Hematopoietic multipotent progenitor cell treated with erythropoietin and hydrocortisone succinate and interleukin-3 and kit ligand, for 4 days (in vitro differentiated cells): ENCODE data around the gene OPTN.
A peak's percentile ranks its signal among the peaks of the same experiment; 100 is the strongest.
"Not testable (repeated sequence)": the region's sequence is repeated elsewhere in the genome, so short reads cannot be mapped to it uniquely, and the experiment has no call there.

Experiments used
- DNase-seq: peaks from one replicate; pipeline ENCODE4 v3.0.0-alpha.2; 2015

Gene OPTN

DNA sequence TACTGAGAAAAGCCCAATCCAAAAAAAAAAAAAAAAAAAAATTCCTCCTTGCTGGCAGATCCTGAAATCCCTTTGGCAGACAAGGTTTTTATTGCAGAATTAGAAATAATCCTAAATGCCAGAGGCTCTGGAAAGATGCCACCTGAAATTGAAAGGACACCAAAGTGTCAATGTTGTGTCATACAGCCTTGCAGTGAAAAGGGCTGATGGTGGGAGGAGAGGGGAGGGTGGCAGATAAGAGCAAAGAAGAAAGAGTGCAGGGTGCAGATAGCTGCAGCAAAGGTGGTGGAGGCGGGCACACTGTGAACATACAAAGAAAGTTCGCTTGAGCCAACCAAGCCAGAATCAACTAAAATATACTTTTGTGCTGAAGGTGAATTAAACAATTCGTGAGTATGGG, 8.2 kb upstream of the OPTN start:
- peak; percentile 80 for DNase-seq

DNA sequence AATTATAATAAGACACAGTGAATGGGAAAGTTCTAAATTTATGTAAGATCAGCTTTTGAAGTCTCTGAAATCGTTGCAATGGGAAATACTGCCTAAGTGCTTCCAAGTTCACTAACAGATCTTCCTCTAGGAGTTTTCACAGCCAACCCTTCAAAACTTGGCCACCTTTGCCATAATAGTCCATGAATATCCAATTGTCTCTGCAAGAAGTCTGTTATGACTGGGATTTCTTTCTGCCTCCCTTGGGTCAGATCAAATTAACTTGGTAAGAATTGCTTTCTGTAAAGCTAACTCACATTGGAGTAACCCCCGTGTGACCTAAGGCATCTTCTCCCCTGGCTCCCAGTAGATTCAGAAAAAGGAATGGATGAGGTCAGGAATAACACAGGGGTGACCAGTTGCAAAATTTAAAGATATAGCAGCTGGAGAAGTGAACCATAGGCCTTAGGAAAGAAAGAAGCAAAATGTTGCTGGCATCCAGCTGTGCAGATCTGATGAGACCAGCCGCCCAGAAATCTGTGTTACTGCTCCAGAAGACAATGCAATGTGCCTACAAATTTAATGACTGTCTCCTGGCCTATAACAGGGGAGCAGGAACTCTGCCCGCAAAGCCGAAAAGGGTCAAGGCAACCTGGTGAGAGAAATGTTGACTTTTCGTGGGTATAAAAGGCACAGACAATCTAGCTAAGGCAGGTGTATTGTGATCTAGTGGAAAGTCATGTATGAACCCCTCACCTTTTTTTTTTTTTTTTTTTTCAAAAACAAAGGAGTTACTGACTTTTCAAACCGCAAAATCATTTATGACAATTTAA, 7.5 kb upstream of the OPTN start:
- DNase-seq: no peak

DNA sequence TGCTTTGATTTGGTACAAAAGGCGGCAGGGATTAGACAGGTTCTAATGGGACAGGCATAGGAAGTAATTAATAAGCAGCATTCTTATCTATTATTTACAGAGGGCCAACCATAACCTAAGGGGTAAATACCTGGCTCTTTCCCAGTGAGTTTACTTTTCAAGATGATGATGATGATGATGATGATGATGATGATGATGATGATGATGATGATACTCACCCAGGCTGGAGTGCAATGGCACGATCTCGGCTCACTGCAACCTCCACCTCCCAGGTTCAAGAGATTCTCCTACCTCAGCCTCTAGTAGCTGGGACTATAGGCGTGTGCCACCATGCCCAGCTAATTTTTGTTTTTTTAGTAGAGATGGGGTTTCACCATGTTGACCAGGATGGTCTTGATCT, 5.9 kb upstream of the OPTN start:
- not testable (repeated sequence) for DNase-seq

DNA sequence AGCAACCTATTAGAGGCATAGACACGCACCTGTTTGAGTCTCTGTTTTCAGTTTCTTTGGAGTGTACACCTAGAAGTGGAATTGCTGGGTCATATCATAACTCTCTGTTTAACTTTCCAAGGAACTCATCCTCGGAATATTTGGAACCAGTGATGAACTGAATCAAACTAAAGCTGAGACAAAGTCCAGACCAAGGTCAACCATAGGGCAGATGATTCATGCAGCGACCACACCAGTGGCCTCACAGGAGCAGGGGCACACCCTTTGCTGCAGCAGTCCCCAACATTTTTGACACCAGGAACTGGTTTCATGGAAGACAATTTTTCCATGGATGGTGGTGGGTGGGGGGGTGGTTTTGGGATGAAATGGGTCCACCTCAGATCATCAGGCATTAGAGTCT, 4.9 kb upstream of the OPTN start:
- no peak for DNase-seq

DNA sequence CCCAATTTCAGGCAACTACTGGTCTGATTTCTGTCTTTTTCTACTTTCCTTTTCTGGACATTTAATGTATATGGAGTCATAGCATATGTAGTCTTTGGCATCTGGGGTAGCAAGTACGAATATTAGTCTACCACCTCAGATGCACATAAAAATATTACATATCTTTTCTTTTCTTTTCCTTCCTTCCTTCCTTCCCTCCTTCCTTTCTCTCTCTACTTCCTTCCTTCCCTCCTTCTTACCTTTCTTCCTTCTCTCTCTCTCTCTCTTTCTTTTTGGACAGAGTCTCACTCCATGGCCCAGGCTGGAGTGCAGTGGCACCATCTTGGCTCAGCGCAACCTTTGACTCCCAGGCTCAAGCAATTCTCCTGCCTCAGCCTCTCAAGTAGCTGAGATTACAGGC, 4.0 kb upstream of the OPTN start:
- DNase-seq: no peak

DNA sequence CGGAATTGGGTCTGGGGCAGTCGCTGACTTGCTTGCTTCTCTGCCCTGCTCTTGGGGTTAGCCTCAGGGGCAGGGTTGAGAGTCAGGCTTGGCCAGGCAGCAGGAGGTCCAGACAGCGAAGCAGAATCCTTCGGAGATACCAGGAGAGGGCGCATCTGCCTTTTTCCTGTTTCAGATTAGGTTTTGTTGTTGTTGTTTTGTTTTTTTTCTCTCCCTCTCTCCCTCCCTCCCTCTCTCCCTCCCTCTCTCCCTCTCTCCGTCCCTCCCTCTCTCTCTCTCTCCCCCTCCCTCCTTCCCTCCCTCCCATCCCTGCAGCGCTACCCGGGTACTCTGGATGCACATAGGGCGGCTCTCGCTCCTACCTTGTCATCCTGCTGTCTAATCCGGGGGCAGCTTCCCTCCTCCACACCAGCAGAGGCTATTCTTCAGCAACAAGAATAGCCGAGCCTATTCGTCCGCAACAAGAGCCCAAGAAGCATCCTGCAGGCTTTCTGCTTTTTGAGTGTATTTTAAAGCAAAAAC, 758 bp upstream of the OPTN start:
- peak; percentile 80 for DNase-seq

DNA sequence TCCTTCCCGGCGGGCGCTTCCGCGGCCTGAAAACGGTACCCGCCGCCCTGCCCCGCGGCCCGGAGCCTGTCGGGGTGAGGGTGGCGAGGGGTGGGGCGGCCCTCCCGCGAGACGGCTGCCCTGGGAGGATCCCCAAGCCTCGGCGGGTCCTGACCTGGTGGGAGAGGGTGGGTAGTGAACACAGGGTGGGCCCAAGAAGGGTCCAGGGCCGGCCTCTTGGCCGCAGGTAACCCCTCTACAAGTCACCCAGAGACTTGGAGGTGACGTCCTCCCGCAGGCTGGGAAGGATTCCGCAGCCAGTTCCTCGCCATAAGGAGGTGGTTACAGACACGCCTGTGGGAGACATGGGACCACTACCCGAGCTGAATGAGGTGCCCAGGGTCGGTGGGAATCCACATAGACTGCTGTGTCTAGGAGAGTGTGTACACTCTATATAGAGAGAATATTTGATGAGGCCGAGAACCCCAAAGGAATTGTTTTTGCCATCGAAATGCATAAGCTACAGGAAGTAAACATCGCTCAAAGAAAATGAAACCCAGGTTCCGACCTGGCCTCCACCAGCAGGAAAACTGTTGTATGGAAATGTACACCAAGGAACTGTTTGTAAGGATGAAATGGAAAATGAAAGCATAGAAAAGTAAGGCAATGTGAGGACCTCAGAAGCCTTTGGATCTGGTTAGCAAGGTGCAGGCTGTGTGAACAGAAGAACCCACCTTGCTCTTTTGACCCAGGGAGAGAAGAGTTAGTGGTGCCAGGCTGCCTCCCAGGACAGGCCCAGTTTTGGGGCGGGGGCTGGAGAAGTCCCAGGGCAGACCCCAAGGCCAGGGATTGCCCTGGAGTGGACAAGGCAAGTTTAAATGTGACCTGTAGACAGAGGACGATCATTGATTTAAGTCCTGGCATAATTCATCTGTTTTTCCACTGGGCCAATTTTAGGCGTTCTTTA, 659 bp downstream of the OPTN start:
- DNase-seq: peak; percentile 35

DNA sequence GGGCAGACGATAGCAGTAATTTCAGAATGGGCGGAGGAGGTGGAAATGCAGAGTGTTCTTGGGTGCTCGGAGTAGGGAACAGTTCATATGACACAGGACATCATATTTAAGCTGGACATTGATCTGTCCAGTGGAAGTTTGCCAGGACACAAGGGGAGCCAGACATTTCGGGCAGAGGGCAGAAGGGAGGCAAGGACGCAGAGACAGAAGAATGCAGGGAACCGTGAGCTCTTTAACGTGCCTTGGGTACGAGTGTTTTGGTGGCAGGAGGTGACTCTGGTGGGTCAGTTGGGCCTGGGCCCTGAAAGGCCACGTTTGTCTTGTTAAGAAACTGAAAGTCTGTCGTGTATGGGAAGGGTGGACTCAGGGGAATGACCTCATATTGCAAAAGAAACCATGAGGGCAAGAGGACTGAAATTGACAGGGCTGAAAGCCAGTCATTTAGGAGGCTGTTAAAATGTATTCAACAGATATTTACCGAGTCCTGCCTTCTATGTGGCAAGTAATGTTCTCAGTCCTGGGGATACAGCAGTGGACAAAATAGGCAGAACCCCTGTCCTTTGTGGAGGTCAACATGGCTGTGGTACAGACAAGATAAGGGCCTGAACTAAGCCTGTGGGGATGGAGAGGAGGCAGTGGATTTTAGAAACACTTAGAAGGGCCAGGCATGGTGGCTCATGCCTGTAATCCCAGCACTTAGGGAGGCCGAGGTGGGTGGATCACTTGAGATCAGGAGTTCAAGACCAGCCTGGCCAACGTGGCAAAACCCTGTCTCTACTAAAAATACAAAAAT, 2.2 kb downstream of the OPTN start:
- DNase-seq: no peak

DNA sequence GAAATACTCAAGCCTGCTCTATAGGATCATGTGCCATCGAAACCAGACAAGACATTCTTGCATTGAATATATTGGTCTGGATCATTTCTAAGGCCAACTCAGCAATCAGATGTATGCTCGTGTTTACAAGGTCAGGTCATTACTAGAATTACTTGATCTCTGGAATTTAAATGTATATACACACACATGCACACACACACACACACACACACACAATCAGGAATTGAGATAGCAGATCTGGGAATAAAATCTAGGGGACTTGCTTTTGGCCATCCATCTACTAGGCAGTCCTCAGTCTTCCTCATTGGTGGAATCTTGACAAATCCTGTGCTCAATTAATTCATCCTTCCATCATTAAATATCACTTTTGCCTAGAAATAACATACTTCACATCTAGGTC, 3.6 kb downstream of the OPTN start:
- DNase-seq: no peak

DNA sequence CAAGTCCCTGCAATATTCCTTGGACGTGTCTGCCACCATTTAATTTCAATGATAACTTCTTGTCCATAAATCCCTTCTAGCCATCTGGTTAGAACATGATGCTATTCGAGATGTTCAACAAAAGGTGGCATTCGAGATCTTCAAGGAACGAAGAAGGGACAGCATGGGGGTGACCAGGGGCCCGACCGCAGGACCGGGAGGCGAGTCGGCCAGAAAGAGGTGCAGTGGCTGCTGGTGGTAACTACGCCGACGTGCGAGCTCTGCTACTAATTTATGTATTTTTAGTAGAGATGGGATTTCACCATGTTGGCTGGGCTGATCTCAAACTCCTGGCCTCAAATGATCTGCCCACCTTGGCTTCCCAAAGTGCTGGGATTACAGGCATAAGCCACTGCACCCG, 4.7 kb downstream of the OPTN start:
- DNase-seq: no peak

DNA sequence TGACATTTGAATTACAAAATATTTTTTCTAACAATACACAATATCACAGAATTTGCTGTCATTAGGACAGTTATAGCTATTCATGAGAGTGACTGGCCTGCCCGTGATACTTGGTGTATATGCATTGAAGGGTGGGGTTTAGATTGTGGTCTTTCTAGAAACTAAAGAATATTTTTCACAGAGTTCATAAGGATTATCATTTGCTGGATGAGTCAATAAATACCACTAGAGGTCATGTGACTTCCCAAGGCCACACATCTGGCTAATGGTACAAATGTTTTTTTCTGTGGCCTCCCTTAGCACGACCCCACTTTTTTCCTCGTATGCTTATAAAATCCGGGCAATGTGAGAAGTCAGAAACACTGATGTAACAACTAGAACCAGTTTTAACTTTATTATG, 5.2 kb downstream of the OPTN start:
- DNase-seq: peak; percentile 25

DNA sequence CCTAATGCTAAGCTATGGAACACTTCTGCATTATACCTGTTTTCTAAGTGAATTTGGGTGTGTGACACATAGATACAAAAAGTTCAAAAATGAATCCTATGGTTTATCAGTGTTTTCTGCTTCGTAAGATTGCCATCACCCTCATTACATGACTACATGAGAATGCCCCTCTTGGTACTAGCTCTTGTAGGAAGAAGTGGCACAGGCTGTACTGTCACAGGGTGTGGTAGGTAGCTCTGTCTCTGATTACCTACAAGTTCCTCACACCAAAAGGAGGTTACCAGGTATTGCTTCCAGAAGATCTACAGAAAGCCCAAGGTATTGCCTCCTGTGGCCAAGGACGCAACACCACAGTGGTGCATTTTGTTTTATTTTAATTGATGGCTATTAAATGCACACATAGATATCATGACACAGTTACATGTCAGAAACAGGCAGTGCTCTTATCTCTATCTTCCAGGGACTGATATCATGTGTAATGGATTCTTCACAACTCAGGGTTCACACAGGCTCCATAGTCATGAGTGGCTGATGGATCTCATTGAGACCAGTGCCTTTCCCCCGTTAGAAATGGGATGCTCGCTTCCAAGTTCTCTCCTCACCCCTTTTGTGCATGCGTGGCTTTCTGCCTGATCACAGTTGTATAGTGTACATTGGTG, 6.6 kb downstream of the OPTN start:
- peak; percentile 21 for DNase-seq

DNA sequence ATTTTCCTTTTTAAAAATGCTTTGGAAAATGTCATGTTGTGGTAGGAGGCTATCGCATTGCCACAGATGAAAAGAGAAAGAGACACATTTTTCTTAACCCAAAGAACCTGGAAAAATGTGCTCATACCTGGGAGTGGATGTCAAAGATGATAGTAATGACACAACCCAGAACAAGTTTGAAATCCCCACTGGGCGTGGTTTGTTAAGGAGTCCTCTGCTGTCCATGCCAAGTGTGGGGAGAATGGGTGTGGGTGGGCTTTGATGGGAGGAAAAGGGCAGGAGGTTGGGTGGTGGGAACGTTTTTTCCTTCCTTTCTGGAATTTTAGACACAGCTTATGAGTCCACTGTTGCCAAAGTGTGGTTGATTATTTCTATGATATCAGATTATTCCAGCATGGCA, 10.9 kb downstream of the OPTN start:
- DNase-seq: no peak

DNA sequence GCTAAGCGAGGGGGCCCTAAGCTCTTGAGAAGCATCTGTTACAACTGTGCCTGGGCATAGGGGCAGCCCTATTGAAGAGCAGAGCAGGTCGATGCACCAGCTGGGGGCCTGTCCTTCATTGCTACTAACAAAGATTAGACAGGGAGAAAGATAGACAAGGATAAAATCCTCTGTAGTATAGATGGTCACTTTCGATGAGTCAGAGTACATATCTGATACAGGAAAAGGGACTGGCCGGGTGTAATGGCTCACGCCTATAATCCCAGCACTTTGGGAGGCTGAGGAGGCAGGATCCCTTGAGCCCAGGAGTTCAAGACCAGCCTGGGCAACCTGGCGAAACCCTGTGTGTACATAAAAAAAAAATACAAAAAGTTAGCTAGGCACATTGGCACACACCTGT, 13.6 kb downstream of the OPTN start:
- DNase-seq: no peak

DNA sequence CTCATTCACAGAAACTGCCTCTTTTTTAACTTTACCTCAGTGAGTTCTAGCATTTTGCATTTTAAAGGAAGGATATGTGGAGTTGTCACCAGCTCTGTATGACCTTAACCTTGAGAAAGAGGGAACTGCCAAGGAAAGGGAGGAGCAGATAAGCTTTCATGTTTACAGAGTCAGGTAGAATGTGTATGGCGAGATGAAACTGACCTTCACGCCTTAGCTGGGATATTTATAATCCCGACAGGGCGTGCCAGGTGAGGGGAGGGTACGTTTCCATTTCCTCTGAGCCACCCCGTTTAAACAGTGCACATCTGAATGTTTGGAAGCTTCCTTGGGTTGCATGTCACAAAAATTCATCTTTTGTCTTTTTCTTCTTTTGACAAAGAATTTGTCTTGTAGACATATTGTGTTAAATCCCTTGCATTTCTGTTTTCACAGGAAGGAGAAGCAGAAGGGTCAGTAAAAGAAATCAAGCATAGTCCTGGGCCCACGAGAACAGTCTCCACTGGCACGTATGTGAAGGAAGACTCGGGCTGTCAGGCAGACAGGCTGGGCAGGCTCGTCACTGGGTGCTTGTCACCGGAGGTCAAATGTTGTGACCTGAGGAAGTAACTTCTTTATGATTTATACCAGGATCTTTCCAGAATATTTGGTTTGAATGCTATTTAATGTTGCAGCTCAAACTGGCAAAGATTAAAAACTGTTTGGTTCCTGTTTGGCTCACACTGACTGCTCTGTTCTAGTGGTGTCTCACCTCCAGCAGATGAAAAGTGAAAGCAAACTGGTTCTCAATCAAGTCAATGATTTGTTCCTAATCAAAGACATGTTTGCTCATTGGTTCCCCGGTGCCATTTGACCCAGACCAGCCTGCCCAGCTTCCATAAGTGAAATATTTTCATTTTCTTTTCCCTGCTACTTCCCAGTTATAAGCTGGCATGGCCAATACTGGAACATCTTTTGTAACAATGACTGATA, 16.2 kb downstream of the OPTN start:
- DNase-seq: no peak

DNA sequence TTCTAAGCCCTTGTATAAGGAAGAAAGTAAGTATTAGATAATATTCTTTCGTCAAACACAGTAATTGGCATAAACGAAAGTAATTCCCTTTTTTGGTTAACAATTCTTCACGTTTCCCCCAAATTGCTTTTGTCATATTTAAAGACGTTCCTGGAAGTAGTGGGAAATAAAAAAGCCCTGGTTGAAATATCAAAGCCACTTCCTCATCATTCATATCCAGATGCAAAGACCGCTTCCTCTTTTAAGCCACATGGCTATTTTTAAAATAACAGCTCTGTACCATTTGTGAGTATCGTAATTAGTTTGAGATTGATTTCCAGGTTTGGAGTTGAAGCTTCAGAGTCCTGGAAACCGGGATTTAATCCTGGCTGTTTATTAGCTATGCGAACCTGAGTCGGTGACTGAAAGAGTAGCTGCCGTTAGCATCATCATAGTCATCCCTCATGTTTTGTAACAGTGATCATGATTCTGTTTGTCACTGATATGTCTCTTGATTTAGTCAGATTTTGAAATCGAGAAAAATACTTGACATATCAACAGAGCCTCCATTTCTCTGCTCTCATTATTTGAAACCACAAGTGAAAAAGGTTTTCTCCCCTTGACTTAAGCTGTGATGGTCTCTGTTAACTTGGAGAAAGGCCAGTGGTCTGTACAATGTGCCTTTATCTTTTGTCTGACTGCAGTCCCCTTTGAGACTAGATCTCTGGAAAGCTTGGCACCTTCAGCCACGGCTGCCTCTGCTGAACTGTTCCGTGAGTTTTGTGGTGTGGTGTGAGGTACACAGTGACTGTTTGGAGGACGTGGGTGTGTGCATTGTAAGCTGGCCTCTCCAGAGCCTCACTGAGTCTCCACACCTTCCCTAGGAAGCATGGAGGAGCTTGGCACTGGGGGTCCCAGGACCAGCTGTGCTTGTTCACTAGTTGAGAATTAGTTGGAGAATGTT, 18.1 kb downstream of the OPTN start:
- DNase-seq: peak; percentile 89

DNA sequence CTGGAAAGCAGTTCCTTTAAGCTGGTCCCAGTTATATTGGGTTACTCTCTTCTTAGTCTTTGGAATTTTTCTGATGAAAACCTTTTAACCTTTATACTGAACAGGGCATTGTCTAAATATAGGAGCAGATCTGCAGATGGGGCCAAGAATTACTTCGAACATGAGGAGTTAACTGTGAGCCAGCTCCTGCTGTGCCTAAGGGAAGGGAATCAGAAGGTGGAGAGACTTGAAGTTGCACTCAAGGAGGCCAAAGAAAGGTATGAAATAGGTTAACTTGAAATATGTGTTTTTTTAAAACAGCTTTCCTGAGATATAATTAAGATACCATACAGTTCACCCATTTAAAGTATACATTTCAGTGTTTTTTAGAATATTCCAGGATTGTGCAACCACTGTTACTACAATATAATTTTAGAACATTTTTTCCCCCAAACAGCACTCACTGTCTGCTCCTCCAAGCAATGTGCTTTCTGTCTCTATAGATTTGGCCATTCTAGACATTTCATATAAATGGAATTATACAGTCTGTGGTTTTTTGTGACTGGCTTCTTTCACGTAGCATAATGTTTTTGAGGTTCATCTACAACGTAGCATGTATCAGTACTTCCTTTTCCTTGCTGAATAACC, 18.9 kb downstream of the OPTN start:
- DNase-seq: no peak

DNA sequence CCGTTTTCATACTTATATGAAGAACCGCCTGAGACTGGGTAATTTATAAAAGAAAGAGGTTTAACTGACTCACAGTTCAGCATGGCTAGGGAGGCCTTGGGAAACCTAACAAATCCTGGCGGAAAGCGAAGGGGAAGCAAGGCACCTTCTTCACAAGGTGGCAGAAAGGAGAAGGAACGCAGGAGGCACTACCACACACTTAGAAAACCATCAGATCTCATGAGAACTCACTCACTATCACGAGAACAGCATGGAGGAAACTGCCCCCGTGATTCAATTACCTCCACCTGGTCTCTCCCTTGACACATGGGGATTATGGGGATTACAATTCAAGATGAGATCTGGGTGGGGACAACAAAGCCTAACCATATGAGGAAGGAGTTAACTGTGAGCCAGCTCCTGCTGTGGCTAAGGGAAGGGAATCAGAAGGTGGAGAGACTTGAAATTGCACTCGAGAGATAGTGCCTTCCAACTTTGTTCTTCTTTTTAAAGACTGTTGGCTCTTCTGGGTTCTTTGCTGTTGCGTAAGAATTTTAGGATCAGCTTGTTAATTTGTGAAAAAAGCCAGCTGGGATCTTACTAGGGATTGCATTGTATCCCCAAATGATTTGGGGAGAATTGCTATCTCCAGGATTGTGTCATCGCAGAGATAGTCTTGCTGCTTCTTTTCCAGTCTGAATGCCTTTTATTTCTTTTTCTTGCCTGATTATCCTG, 21.0 kb downstream of the OPTN start:
- DNase-seq: peak; percentile 22

DNA sequence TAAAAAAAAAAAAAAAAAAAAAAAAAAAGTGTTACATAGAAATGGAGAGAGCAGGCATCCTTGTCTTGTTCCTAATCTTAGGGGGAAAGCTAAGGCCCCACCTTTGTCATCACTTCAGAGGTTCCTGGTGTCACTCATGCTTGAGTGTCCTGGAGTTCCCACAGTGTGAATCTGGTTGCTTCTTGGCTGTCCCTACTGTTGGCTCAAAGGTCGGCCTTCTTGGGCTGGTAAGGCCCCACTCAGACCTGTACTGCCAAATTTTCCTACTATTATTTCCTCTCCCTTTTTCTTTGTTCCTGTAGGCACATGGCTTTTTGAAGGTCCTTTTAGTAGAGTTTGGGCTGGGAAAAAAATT, 21.5 kb downstream of the OPTN start:
- no peak for DNase-seq
